Islet of Langerhans (tissue), 1 donor: ENCODE results near the gene LRMDA.
A peak's percentile ranks its signal among the peaks of the same experiment; 100 is the strongest.

Experiments
- FAIRE-seq: peaks from one replicate; lab custom pipeline; 2011; peaks lifted over from hg19 to GRCh38; lab: Jason Lieb, UNC

LRMDA gene

GRCh38 chr10:76091926-76092325, 660.5 kb downstream of the LRMDA start:
- no peak for FAIRE-seq

GRCh38 chr10:76106611-76107010, 675.2 kb downstream of the LRMDA start:
- FAIRE-seq: no peak

- FAIRE-seq: no peak
Observed at GRCh38 chr10:76108563-76109359, 677.3 kb downstream of the LRMDA start.

GRCh38 chr10:76111404-76111803, 680.0 kb downstream of the LRMDA start:
- no peak for FAIRE-seq

- no peak for FAIRE-seq
Observed at GRCh38 chr10:76111986-76112825, 680.8 kb downstream of the LRMDA start.

GRCh38 chr10:76112826-76113150, 681.4 kb downstream of the LRMDA start:
- FAIRE-seq: no peak

GRCh38 chr10:76113952-76114351, 682.5 kb downstream of the LRMDA start:
- FAIRE-seq: no peak

GRCh38 chr10:76114581-76115001, 683.2 kb downstream of the LRMDA start:
- FAIRE-seq: peak; percentile 89

- FAIRE-seq: no peak
Observed at GRCh38 chr10:76115131-76115470, 683.7 kb downstream of the LRMDA start.

- no peak for FAIRE-seq
Observed at GRCh38 chr10:76115471-76116155, 684.2 kb downstream of the LRMDA start.

- no peak for FAIRE-seq
Observed at GRCh38 chr10:76116523-76116922, 685.1 kb downstream of the LRMDA start.

- FAIRE-seq: no peak
Observed at GRCh38 chr10:76117949-76118348, 686.5 kb downstream of the LRMDA start.

- no peak for FAIRE-seq
Observed at GRCh38 chr10:76119036-76119435, 687.6 kb downstream of the LRMDA start.

- FAIRE-seq: no peak
Observed at GRCh38 chr10:76119515-76119914, 688.1 kb downstream of the LRMDA start.

- no peak for FAIRE-seq
Observed at GRCh38 chr10:76122056-76122455, 690.6 kb downstream of the LRMDA start.

- no peak for FAIRE-seq
Observed at GRCh38 chr10:76124280-76124679, 692.9 kb downstream of the LRMDA start.

GRCh38 chr10:76125900-76126299, 694.5 kb downstream of the LRMDA start:
- no peak for FAIRE-seq

GRCh38 chr10:76126607-76127527, 695.4 kb downstream of the LRMDA start:
- FAIRE-seq: no peak

- no peak for FAIRE-seq
Observed at GRCh38 chr10:76127984-76128589, 696.7 kb downstream of the LRMDA start.

- FAIRE-seq: no peak
Observed at GRCh38 chr10:76129213-76129612, 697.8 kb downstream of the LRMDA start.

- FAIRE-seq: no peak
Observed at GRCh38 chr10:76130892-76131291, 699.5 kb downstream of the LRMDA start.
